Transverse colon (tissue), 4 donors: Measurements from ENCODE around the gene CXCL17. TPM values are rescaled to one million over a fixed set of nuclear protein-coding genes. Genes with fewer than 3 reads are reported as not detected.
"Not testable (repeated sequence)": the region's sequence is repeated elsewhere in the genome, so short reads cannot be mapped to it uniquely, and the experiment has no call there.

Experiments
- DNase-seq: peaks from one replicate; pipeline ENCODE4 v3.0.0-alpha.2; 2019
- H3K27ac ChIP-seq, 4 donors: fragments of 200-600 bp; sonication (generic); 2 replicates each; pipeline ENCODE4 v1.5.1; 2016 to 2018; ENCODE audit warnings: inconsistent platforms in 4 of 4
- H3K27me3 ChIP-seq: fragments of 200-600 bp; sonication (generic); 2 replicates; pipeline ENCODE4 v1.5.1; 2017; ENCODE audit warnings: inconsistent platforms
- H3K36me3 ChIP-seq, 4 donors: fragments of 200-600 bp; sonication (generic); 2 replicates each; pipeline ENCODE4 v1.5.1; 2017 to 2019; ENCODE audit warnings: inconsistent platforms in 4 of 4
- H3K4me1 ChIP-seq, 4 donors: fragments of 200-600 bp; sonication (generic); 2 replicates each; pipeline ENCODE4 v1.5.1; 2017 to 2020; ENCODE audit warnings: inconsistent platforms in 4 of 4
- H3K4me3 ChIP-seq, 4 donors: fragments of 200-600 bp; sonication (generic); 1 replicate in 1 of 4; 2 replicates in 3 of 4; pipeline versions ENCODE4 v1.5.1 to v1.6.1; 2017 to 2019; ENCODE audit warnings: inconsistent platforms in 4 of 4
- H3K9me3 ChIP-seq, 2 donors: fragments of 200-600 bp; sonication (generic); 2 replicates each; pipeline ENCODE4 v1.5.1; 2017 to 2019; ENCODE audit warnings: inconsistent platforms in 2 of 2
- EP300 ChIP-seq: sonication (generic); formaldehyde crosslinking; IDR thresholded peaks from one replicate; pipeline ENCODE4 v1.6.1; 2017; ENCODE audit warnings: antibody characterized with exemption, low read depth
- POLR2A ChIP-seq: fragments of 450-650 bp; IDR thresholded peaks from one replicate; pipeline ENCODE4 v1.6.1; 2016; ENCODE audit warnings: antibody characterized with exemption, mild to moderate bottlenecking, moderate library complexity
- POLR2AphosphoS5 ChIP-seq, 3 donors: sonication (generic); formaldehyde crosslinking; IDR thresholded peaks; one replicate each; pipeline ENCODE4 v1.6.1; 2016; ENCODE audit warnings: antibody characterized with exemption in 3 of 3
- WGBS, 2 donors: methylation state at CpG; one replicate each; pipeline ENCODE4 v1.1.5; 2018; ENCODE audit warnings: low coverage in 1 of 2; 5-methylcytosine and 5-hydroxymethylcytosine counted together
- in situ Hi-C, 4 donors: fragments of 200-750 bp; cut with MboI; loops; one replicate each; pipeline versions ENCODE4 v1.15.0 to v1.15.1; 2017; ENCODE audit warnings: low sequenced_read_pairs in 3 of 4, low pct_ligation_motif_present in 1 of 4, low pct_unique_long_range_greater_than_20kb in 1 of 4
- intact Hi-C: fragments of 100-400 bp; cut with DNase I; formaldehyde crosslinking; loops from one replicate; pipeline ENCODE4 v1.15.1; 2023; ENCODE audit warnings: low total_unique reads
- total RNA-seq, 4 donors: library from RNA; depleted of rRNA; stranded (reverse); fragments of >200 nt; gene quantifications; one replicate each; pipeline ENCODE4 v1.1.0, GENCODE V29; 2016
- TF ChIP-seq, protein P1 (sequence below), 5 experiments: fragments of 200-600 bp in 3 of 5; fragments of 450-650 bp in 2 of 5; sonication (generic) in 3 of 5; IDR thresholded peaks; 1 replicate in 2 of 5; 2 replicates in 3 of 5; pipeline ENCODE4 v1.5.1; 2016 to 2017; ENCODE audit warnings: antibody characterized with exemption in 5 of 5, inconsistent platforms in 3 of 5, mild to moderate bottlenecking in 2 of 5, moderate library complexity in 1 of 5

The CXCL17 gene
- total RNA-seq, 4 donors from 2014 or later, result not detected

DNA sequence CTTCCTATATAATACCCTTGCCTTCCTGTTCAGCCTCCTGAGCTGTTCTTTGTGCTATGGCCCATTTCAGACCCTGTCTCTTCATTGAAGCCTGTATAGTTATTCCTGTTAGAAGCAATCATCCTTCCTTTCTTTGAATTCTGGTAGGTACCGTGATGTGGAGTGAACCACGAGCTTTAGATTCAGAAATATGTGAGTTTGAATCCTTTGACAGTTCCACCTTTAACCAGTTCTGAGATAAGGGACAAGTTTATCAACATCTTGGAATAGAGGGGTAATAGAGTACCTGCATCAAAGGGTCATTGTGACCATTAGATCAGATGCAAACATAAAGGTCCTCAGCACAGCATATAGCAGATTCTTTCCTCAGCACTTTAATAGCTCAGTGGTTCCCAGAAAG, 12.3 kb upstream of the CXCL17 start:
- Histone ChIP-seq H3K4me3 (no peak overlapping the region), H3K9me3 (no peaks in the 10 kb centered on the region), H3K27ac (peak overlapping the region; percentile 55 to 71 (median 62)), H3K36me3 (no peaks in the 10 kb centered on the region), H3K27me3 (no peaks in the 10 kb centered on the region), H3K4me1 (peaks cover 0 to 29% (median 13%) of the 10 kb centered on the region in 4 donors)
- DNase-seq, result no peak
- intact Hi-C loops, result no loop called here
- in situ Hi-C loops, result loop anchor here in 1 of 4 donors (10.0 kb wide), 1 partner anchor 70 kb away; the partner anchor contains the start of gene CEACAM1
- TF ChIP-seq POLR2AphosphoS5 (IDR thresholded peaks at IDR 0.05) (no peak), EP300 (no peak), POLR2A (no peak)
- TF ChIP-seq, protein P1, sequence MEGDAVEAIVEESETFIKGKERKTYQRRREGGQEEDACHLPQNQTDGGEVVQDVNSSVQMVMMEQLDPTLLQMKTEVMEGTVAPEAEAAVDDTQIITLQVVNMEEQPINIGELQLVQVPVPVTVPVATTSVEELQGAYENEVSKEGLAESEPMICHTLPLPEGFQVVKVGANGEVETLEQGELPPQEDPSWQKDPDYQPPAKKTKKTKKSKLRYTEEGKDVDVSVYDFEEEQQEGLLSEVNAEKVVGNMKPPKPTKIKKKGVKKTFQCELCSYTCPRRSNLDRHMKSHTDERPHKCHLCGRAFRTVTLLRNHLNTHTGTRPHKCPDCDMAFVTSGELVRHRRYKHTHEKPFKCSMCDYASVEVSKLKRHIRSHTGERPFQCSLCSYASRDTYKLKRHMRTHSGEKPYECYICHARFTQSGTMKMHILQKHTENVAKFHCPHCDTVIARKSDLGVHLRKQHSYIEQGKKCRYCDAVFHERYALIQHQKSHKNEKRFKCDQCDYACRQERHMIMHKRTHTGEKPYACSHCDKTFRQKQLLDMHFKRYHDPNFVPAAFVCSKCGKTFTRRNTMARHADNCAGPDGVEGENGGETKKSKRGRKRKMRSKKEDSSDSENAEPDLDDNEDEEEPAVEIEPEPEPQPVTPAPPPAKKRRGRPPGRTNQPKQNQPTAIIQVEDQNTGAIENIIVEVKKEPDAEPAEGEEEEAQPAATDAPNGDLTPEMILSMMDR (IDR thresholded peaks at IDR 0.05), result no peak
- WGBS, 2 donors, result 54 to 76% methylated on average over 2 of the region's 2 CpGs

DNA sequence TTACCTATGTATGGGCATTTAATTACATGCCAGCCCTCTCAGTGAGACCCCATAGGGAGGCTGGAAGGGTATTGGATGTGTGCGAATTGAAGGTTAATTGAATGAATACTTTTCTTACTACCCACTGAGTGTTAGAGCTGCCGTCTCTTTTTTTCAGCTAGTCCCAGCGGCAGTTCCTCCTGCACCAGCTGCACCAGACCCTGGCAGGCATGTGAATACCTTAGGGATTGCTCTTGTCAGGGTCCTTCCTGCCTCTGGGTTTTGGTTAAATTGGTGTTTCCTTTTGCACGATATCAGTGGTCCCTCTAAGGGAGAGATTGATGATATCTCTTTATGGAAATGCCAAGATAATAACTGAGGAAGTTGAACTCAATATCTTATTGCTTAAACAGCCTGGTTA, 9.8 kb upstream of the CXCL17 start:
- no peak for DNase-seq
- Histone ChIP-seq H3K4me3 (no peak overlapping the region), H3K4me1 (peaks cover 0 to 45% (median 17%) of the 10 kb centered on the region in 4 donors), H3K36me3 (no peaks in the 10 kb centered on the region), H3K27me3 (no peaks in the 10 kb centered on the region), H3K9me3 (no peaks in the 10 kb centered on the region), H3K27ac (peak overlapping the region in 1 of 4 donors; percentile 0)
- in situ Hi-C loops (loop anchor here (5.0 to 10.0 kb wide), 3 partner anchors 72 to 80 kb away; partner anchors contain the start of gene CEACAM1 (in 3 of the 4)), intact Hi-C loops (no loop called here)
- WGBS, 2 donors, result 62 to 64% methylated on average over 3 to 4 of the region's 4 CpGs
- TF ChIP-seq POLR2AphosphoS5 (IDR thresholded peaks at IDR 0.05), result no peak
- TF ChIP-seq, protein P1 (IDR thresholded peaks at IDR 0.05), result no peak
- no peak for TF ChIP-seq POLR2A
- no peak for TF ChIP-seq EP300

DNA sequence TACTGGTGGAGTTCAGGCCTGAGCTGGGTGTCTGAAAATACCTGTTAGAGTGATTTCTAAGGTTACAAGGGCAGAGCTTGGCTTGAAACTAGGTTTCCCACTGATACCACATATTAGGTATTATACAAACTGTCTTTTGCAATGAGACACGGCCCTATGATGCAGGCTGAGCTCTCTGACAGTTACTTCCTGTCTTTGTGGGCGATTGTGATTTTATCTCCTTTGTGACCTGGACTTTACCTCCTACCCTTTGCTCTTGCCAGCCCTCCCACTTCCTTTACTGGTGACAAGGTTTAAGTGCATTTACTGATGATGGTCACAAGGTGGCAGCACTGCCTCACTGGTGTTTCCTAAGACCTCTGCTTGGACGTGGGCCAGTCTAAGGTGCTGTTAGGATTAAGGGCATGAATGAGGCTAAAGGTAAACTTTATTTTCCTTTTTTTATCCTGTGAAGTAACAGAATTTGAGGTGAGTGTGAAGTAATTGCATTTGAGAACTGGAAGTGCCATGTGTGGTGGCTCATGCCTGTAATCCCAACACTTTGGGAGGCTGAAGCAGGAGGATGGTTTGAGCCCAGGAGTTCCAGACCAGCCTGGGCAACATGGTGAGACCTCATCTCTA, 7.7 kb upstream of the CXCL17 start:
- peak; percentile 92 for DNase-seq
- Histone ChIP-seq H3K27ac (peak overlapping the region; percentile 51 to 69 (median 58)), H3K4me3 (no peak overlapping the region), H3K4me1 (peaks cover 0 to 37% (median 13%) of the 10 kb centered on the region in 4 donors), H3K36me3 (no peaks in the 10 kb centered on the region), H3K9me3 (no peaks in the 10 kb centered on the region), H3K27me3 (no peaks in the 10 kb centered on the region)
- WGBS, 2 donors, result 0% methylated on average over 3 of the region's 3 CpGs; no CpG with 5 or more reads in 1 of the 2 donors
- TF ChIP-seq EP300 (no peak), POLR2AphosphoS5 (IDR thresholded peaks at IDR 0.05) (peak in 2 of 3 donors; percentile 77 to 83), POLR2A (no peak)
- TF ChIP-seq, protein P1 (IDR thresholded peaks at IDR 0.05), result peak; percentile 80 to 98 (median 82)
- intact Hi-C loops, result loop anchor here (1.0 kb wide), 1 partner anchor 79 kb away; no protein-coding TSS in a partner anchor
- in situ Hi-C loops, result loop anchor here (5.0 to 10.0 kb wide), 3 partner anchors 74 to 82 kb away; partner anchors contain the start of gene CEACAM1 (in 3 of the 4)

DNA sequence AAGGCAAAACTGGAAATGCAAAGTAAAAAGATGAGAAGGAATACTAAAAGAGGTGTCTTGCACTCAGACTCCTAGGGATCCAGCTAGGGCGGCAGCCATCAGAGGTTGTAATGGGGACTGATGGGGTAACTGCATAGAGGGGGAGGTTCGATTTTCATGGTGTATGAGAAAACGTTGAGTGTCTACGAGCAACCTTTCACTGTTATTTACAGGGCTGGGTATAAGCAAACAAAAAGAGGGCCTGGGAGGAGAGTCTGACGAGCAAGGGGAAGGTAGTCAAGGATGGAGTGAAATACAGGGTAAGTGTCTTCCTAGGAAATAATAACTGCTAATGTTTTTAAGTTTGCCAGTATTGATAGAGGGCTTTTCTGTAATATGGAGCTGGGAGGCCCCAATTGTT, 5.6 kb upstream of the CXCL17 start:
- H3K9me3 ChIP-seq, in situ Hi-C loops, intact Hi-C loops, DNase-seq, H3K27me3 ChIP-seq, H3K36me3 ChIP-seq, H3K4me3 ChIP-seq, H3K27ac ChIP-seq: not testable (repeated sequence)
- H3K4me1 ChIP-seq, result peaks cover 0 to 39% (median 8%) of the 10 kb centered on the region in 4 donors
- WGBS, 2 donors, result 47 to 51% methylated on average over 5 of the region's 5 CpGs
